ENCODE results near the gene PARG.

PARG gene

DNA sequence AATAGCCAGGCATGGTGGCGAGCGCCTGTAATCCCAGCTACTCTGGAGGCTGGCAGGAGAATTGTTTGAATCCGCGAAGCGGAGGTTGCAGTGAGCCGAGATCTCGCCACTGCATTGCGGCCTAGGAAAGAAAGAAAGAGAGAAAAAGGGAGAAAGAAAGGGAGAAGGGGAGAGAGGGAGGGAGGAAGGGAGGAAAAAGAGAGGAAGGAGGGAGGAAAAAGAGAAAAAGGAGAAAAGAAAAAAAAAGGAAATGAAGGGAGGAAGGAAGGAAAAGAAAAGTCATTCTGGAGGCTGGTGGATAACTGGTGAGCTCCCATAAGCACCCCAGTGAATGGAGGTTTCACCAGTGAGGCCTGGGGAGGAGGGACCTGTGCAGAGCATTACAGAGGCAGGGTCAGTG, 172.1 kb downstream of the PARG start:
- TF ChIP-seq, protein P1, sequence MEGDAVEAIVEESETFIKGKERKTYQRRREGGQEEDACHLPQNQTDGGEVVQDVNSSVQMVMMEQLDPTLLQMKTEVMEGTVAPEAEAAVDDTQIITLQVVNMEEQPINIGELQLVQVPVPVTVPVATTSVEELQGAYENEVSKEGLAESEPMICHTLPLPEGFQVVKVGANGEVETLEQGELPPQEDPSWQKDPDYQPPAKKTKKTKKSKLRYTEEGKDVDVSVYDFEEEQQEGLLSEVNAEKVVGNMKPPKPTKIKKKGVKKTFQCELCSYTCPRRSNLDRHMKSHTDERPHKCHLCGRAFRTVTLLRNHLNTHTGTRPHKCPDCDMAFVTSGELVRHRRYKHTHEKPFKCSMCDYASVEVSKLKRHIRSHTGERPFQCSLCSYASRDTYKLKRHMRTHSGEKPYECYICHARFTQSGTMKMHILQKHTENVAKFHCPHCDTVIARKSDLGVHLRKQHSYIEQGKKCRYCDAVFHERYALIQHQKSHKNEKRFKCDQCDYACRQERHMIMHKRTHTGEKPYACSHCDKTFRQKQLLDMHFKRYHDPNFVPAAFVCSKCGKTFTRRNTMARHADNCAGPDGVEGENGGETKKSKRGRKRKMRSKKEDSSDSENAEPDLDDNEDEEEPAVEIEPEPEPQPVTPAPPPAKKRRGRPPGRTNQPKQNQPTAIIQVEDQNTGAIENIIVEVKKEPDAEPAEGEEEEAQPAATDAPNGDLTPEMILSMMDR (IDR thresholded peaks at IDR 0.05; ENCODE audit: borderline replicate concordance, insufficient read depth, low read depth, low read length) = no peak
- H3K4me3 ChIP-seq (ENCODE audit: low read depth, low read length) = no peak overlapping the region

- no peak overlapping the region for H3K4me3 ChIP-seq (ENCODE audit: low read depth, low read length)
- TF ChIP-seq, protein P1 (IDR thresholded peaks at IDR 0.05; ENCODE audit: borderline replicate concordance, insufficient read depth, low read depth, low read length) = no peak
Observed at GRCh38 chr10:49768731-49769130, 173.1 kb downstream of the PARG start.

- TF ChIP-seq, protein P1 (IDR thresholded peaks at IDR 0.05; ENCODE audit: borderline replicate concordance, insufficient read depth, low read depth, low read length) = no peak
- no peak overlapping the region for H3K4me3 ChIP-seq (ENCODE audit: low read depth, low read length)
Observed at GRCh38 chr10:49768329-49768728, 173.5 kb downstream of the PARG start.

All from GM12875 (cell line).